GM19193 (cell line): ENCODE measurements around the gene IGF2BP2.

Experiments used
- POLR2A ChIP-seq: IDR thresholded peaks from 4 replicates; pipeline ENCODE4 v1.6.1; 2011; ENCODE audit not compliant: insufficient read depth, insufficient read length; ENCODE audit errors: extremely low read depth

Gene IGF2BP2

DNA sequence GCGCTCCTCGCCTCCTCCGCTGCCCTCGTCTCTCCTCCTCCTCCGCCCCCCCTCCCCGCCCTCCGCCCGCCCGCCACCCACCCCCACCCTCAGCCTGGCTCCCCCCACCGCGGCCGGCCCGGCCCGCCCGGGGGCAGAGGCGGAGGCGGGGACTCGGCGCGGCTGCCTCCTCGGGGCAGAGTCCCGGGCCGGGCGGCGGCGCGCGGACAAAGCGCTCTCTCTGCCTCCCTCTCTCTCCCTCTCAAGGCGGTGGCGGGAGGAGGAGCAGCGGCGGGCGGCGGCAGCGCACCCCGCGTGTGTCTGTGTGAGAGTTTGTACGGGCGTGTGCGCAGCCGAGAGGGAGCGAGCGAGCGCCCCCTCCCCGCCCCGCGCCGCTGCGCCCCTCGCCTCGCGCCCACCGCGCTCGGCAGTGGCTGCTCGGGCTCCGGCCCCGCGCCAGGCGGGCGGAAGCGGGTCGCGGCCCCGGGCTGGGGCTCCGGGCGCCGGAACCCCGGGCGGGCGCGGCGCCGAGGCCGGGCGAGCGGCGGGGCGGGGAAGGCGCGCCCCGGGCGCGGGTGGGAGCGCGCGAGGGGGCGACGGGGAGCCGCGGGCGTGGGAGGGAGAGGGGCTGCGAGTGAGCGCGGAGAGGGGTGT, at the start of gene IGF2BP2:
TSS of gene IGF2BP2 (minus strand) at position 37 of the 633 bp plus-strand sequence. CDS start 82 bp downstream, outside the sequence.
- TF ChIP-seq POLR2A: no peak

DNA sequence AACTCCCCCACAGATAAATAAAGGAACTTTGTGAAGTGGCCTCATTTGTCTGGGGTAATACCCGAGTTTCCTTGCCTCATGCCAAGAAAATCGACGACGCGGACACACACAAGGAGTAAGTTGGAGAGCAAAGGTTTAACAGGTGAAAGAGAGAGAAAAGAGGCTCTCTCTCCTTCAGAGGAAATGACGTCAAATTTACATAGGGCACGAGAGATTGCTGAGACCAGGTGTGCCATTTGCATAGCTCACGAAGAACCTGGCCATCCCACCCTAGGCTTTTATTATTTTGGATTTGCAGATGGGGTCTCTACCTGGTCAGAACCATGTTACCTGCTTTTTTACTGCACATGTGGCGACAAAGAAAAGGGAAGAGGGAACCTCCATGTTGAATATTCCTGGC, 49.3 kb upstream of the IGF2BP2 start:
- TF ChIP-seq POLR2A: no peak

DNA sequence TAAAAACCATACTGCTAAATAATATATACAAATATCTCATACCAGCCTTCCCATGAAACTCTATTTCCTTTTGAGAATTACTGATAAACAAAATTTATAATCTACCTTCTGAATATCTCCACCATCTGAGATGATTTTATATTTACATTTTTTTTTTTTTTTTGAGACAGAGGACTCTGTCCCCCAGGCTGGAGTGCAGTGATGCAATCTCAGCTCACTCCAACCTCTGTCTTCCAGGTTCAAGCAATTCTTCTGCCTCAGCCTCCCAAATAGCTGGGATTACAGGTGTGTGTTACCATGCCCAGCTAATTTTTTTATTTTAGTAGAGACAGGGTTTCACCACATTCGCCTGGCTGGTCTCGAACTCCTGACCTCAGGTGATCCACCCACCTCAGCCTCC, 42.8 kb upstream of the IGF2BP2 start:
- TF ChIP-seq POLR2A: no peak

DNA sequence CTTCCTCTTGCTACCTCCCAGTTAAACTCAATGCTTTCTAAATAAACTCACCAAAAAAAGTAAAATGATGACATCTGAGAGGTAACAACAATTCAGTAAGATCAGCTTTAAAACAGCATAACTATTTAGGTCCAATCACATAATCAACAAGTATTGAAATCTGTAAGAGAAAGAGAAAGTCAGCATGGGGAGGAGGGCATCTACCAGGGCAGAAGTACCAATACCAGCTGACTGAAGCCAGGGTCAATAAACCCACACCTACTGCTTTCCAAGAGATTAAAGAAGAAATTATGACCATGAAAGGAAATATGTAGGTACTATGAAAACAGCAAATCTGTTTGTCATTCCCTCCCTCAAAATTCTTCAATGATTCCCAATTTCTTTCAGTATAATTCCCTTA, 42.2 kb upstream of the IGF2BP2 start:
- no peak for TF ChIP-seq POLR2A

DNA sequence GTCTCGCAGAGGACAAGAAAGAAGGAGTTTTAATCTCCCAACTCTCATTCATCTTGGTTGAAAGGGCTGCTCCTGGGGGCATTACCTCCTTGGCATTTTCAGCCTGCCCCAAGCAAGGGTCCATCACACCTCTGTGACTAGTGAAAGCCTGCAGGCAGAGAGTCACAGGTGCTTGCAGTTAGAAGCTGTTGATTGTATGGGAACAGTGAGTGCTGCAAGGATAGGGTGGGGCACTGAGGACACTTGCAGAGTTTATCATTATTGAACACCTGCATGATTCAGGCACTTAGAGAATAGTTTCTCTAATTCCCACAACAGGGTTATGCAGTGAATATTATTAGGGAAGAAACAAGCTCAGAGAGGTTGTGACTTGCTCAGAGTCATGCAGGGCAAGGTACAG, 41.7 kb upstream of the IGF2BP2 start:
- no peak for TF ChIP-seq POLR2A

DNA sequence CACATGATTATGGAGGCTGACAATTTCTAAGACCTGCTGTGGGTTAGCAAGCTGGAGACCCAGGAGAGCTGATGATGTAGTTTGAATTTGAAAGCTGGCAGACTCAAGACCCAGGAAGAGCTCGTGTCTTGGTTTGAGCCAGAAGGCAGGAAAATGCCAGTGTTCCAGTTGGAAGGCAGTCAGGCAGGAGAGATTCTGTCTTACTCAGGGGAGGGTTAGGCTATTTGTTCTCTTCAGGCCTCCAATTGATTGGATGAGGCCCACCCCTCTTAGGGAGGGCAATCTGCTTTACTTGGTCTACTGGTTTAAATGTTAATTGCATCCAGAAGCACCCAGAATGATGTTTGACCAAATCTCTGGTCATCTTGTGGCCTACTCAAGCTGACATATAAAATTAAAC, 40.4 kb upstream of the IGF2BP2 start:
- TF ChIP-seq POLR2A: no peak

DNA sequence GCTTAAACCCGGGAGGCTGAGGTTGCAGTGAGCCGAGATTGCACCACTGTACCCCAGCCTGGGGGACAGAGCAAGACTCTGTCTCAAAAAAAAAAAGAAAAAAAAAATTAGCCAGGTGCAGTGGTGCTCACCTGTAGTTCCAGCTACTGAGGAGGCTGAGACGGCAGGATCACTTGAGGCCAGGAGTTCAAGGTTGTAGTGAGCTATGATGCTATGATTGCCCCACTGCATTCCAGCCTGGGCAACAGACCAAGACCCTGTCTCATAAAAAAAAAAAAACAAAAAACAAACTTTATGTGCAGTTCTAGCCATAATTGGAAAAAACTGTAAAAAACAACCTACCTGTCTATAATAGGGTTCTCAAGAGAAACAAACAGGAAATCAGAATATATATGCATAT, 39.9 kb upstream of the IGF2BP2 start:
- TF ChIP-seq POLR2A: no peak

DNA sequence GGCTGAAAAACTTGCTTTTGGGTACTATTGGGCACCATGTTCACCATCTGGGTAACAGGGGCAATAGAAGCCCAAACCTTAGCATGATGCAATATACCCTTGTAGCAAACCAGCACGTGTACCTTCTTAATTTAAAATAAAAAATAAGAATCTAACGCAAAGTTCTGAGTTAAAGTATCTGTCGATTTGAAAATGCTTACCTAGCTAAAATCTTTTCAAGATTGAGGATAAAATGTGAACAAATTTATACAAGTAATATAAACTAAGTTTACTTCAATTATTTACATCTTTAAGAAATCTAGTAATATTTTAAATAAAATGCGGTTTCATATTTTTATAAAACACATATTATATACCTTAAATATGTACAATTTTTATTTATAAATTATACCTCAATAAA, 38.1 kb upstream of the IGF2BP2 start:
- no peak for TF ChIP-seq POLR2A

DNA sequence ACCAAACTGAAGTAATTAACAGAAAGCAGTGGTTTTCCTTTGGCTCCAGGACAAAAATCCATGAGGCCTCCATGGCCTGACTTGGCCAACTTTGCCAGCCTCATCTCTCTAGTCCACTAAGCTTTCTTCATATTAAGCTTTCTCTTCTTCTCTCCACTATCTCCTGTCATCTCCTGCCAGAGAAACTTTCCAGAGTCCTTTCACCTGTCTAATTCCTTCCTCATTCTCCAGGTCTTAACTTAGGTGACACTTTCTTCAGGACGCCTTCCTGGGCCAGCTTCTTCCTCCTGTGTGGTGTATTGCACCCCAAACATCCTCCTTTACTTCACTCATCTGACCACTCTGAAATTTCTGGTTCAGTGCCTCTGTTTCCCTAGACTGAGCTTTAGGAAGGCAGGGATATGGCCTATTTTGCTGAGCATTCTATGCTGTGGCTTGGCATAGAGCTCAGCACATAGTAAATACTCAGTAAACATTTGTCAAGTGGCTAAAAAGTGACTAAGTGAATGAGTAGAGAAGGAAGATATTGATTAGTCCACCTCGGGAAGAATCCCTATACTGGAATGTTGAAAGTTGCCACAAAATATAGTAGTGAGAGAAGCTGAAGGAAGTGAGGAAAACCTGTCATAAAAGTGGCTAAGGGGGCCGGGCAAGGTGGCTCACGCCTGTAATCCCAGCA, 34.6 kb upstream of the IGF2BP2 start:
- TF ChIP-seq POLR2A: no peak

DNA sequence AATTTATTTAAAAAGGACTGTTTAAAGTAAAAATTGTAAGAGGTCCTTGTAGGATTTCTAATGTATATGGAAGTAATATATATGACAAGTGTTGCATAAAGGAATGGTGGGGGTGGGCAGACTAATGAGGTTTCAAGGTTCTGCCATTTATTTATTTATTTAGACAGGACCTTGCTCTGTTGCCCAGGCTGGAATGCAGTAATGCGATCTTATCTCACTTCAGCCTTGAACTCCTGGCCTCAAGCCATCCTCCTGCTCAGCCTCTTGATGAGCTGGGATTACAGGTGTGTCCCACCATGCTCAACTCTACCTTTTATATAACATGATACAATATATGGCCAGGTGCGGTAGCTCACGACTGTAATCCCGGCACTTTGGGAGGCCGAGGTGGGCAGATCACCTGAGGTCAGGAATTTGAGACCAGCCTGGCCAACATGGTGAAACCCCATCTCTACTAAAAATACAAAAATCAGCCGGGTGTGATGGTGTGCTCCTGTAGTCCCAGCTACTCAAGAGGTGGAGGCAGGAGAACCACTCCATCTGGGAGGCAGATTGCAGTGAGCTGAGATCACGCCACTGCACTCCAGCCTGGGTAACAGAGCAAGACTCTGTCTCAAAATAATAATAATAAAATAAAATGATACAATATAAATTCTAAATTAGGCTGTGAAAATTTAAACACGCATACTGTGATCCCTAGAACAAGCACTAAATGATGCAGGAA, 33.8 kb upstream of the IGF2BP2 start:
- TF ChIP-seq POLR2A: no peak

DNA sequence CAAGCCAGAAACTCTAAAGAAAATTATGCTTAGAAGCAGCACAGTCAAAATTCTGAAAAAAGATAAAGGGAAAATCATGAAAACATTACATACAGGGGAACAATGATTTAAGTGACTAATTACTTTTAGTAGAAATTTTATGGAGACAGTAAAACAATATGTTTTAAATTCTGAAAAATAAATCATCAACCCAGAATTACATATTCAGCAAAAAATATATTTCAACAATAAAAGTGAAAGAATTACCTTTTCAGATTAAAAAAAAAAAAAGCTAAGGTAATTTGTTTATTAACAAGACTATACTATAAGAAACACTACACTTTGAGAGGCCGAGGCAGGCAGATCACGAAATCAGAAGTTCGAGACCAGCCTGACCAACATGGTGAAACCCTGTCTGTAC, 32.4 kb upstream of the IGF2BP2 start:
- TF ChIP-seq POLR2A: no peak

DNA sequence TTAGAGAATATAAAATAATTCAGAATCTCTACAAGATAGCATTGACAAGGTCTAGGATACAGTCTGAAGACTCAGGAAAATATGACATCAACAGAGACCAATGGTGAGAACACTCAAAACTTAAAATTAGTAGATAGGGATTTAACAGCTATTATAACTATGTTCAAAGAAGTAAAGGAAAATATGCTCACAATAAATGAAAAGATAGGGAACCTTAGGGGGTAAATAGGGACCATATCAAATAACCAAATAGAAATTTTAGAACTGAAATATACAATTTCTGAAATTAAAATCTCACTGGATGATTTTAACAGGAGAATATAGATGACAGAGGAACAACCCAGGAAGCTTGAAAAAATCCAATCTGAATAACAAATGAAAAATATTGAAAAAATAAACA, 31.8 kb upstream of the IGF2BP2 start:
- no peak for TF ChIP-seq POLR2A

DNA sequence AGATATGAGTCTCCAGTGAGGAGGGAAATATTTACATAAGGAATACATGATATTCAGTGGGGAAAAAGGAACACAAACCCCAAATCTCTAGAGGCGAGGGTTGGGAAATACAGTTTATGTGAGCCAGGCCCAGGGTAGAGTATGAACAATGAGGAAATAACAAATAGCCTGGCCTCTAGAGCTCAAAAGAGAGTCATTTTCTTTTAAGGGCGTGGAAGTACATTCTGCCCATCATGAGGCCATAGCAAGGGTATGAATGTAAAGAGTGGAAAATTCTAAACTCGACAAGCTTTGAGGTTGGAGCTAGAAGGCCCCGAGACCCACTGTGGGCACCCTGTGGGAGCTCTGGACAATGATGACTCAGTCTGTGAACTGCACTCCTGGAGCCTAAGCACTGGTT, 27.8 kb upstream of the IGF2BP2 start:
- no peak for TF ChIP-seq POLR2A

DNA sequence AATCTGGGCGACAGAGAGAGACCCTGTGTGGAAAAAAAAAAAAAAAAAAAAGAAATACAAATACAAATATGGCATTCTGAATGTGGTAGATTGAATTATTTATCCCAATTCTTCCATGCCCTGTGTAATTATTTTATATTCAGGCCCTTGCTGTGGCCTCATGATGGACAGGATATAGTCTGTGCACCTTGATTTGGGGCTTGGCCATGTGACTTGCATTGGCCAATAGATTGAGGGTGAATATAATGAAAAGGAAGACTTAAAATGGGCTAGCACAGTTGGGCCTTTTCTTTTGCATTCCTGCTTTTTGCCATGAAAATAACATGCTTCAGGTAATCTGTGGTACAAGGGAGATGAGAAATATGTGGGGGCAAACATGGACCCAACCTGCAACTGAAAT, 27.1 kb upstream of the IGF2BP2 start:
- TF ChIP-seq POLR2A: no peak

DNA sequence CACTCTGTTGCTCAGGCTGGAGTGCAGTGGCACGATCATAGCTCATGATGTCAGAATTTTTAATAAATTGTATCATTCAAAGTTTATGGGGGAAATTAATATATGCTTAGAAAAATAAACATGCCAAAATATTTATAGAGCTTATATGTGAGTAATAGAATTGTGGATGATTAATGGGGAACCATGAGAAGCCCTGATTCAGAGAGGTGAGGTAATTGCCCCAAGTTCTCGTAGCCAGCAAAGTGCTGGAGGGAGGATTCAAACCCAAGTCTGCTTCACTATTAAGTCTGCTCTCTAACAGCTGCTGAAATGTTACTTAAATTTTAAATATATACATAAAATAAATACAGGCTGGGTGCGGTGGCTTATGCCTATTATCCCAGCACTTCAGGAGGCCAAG, 26.2 kb upstream of the IGF2BP2 start:
- TF ChIP-seq POLR2A: no peak

DNA sequence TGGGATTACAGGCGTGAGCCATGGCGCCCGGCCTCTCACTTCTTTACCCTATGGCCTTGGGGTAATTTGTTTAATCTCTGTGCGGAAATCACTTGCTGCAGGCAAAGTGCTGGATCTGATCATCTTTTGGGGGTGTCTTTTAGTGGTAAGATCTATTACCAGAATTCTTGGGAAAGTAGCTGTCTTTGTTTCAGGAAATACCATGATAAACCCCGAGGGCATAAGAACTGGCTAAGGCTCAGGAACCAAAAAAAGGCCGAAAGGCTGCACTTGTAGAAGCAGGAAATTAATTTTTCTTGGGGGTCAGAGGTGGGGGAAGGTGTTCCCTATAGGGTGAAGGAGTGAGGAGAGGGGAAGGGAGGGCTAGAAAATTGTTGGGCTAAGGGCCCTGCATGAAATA, 22.7 kb upstream of the IGF2BP2 start:
- TF ChIP-seq POLR2A: no peak
